Stimulated activated CD8-positive, alpha-beta memory T cell treated with anti-CD3 and anti-CD28 coated beads, Interleukin-4, amount 100 ng/mL, for 48 hours (primary cell): ENCODE results near the gene TCERG1L.

Source experiments
- DNase-seq: peaks from one replicate; pipeline ENCODE4 v3.0.0-alpha.2; 2020

The TCERG1L gene

GRCh38 chr10:131093795-131094366 is 217.6 kb downstream of the TCERG1L start:
- DNase-seq = no peak

- no peak for DNase-seq
These were observed 218.2 kb downstream of the TCERG1L start for GRCh38 chr10:131093346-131093745.

GRCh38 chr10:131092876-131093275 is 218.6 kb downstream of the TCERG1L start:
- DNase-seq = no peak

- no peak for DNase-seq
These were observed 219.1 kb downstream of the TCERG1L start for GRCh38 chr10:131092386-131092785.

GRCh38 chr10:131091682-131092081 is 219.8 kb downstream of the TCERG1L start:
- no peak for DNase-seq

- no peak for DNase-seq
These were observed 220.5 kb downstream of the TCERG1L start for GRCh38 chr10:131090761-131091661.

GRCh38 chr10:131089861-131090260 is 221.7 kb downstream of the TCERG1L start:
- DNase-seq = no peak

GRCh38 chr10:131089150-131089549 is 222.4 kb downstream of the TCERG1L start:
- no peak for DNase-seq

- DNase-seq = no peak
These were observed 222.9 kb downstream of the TCERG1L start for GRCh38 chr10:131088619-131089018.

GRCh38 chr10:131087464-131088215 is 223.9 kb downstream of the TCERG1L start:
- no peak for DNase-seq

GRCh38 chr10:131086511-131086910 is 225.0 kb downstream of the TCERG1L start:
- no peak for DNase-seq

- no peak for DNase-seq
These were observed 225.4 kb downstream of the TCERG1L start for GRCh38 chr10:131086094-131086493.

- DNase-seq = no peak
These were observed 226.2 kb downstream of the TCERG1L start for GRCh38 chr10:131085091-131085860.

GRCh38 chr10:131084791-131085090 is 226.8 kb downstream of the TCERG1L start:
- no peak for DNase-seq

GRCh38 chr10:131083915-131084790 is 227.4 kb downstream of the TCERG1L start:
- no peak for DNase-seq

- DNase-seq = no peak
These were observed 228.5 kb downstream of the TCERG1L start for GRCh38 chr10:131082991-131083481.

GRCh38 chr10:131082201-131082850 is 229.2 kb downstream of the TCERG1L start:
- DNase-seq = no peak

GRCh38 chr10:131081786-131082185 is 229.7 kb downstream of the TCERG1L start:
- DNase-seq = no peak

- no peak for DNase-seq
These were observed 230.1 kb downstream of the TCERG1L start for GRCh38 chr10:131081376-131081775.

- no peak for DNase-seq
These were observed 230.9 kb downstream of the TCERG1L start for GRCh38 chr10:131080571-131080970.

- DNase-seq = no peak
These were observed 232.2 kb downstream of the TCERG1L start for GRCh38 chr10:131079314-131079713.
